HepG2 (cell line): ENCODE measurements around the gene TCEA3. TPM values are rescaled to one million over a fixed set of nuclear protein-coding genes. Genes with fewer than 3 reads are reported as not detected.
A peak's percentile ranks its signal among the peaks of the same experiment; 100 is the strongest.

Experiments used
- BATF2 ChIP-seq: sonication (generic); formaldehyde crosslinking; IDR thresholded peaks from 2 replicates; pipeline ENCODE4 v1.8.0; 2022; ENCODE audit warnings: mild to moderate bottlenecking, missing genetic modification reagents, moderate library complexity
- BCL6 ChIP-seq: IDR thresholded peaks from 2 replicates; pipeline ENCODE4 v1.6.1; 2016; ENCODE audit warnings: missing genetic modification reagents, missing compliant biosample characterization
- CCDC6 ChIP-seq: sonication (generic); formaldehyde crosslinking; IDR thresholded peaks from 2 replicates; pipeline ENCODE4 v1.8.1; 2022; ENCODE audit warnings: mild to moderate bottlenecking, missing genetic modification reagents, moderate library complexity
- ELF1 ChIP-seq: sonication (generic); formaldehyde crosslinking; IDR thresholded peaks from 2 replicates; pipeline ENCODE4 v1.4.0; 2020; ENCODE audit warnings: missing genetic modification reagents
- EP300 ChIP-seq, 3 experiments: sonication (generic) in 1 of 3; formaldehyde crosslinking in 1 of 3; IDR thresholded peaks; 2 replicates each; pipeline versions ENCODE4 v1.5.1 to v1.6.1; 2011 to 2020; ENCODE audit warnings: low read depth in 2 of 3, low read length in 2 of 3, borderline replicate concordance in 1 of 3, improper control_type of control experiment in 1 of 3, mild to moderate bottlenecking in 1 of 3, missing genetic modification reagents in 1 of 3, moderate library complexity in 1 of 3
- FOXO4 ChIP-seq: sonication (generic); formaldehyde crosslinking; conservative IDR thresholded peaks from 2 replicates; pipeline ENCODE4 v1.8.1; 2023; ENCODE audit warnings: missing genetic modification reagents
- GFI1 ChIP-seq: sonication (generic); formaldehyde crosslinking; IDR thresholded peaks from 2 replicates; pipeline ENCODE4 v1.5.0; 2020; ENCODE audit warnings: missing genetic modification reagents, mild to moderate bottlenecking, borderline replicate concordance
- GMEB1 ChIP-seq: sonication (generic); formaldehyde crosslinking; IDR thresholded peaks from 2 replicates; pipeline ENCODE4 v1.5.1; 2020; ENCODE audit warnings: missing genetic modification reagents, mild to moderate bottlenecking, borderline replicate concordance
- HNF4A ChIP-seq: sonication (generic); formaldehyde crosslinking; IDR thresholded peaks from 2 replicates; pipeline ENCODE4 v1.4.0; 2020; ENCODE audit warnings: missing genetic modification reagents
- IRX3 ChIP-seq: sonication (generic); formaldehyde crosslinking; IDR thresholded peaks from 2 replicates; pipeline ENCODE4 v1.8.1; 2023; ENCODE audit warnings: mild to moderate bottlenecking, low read depth, missing genetic modification reagents, borderline replicate concordance
- KDM3A ChIP-seq: IDR thresholded peaks from 2 replicates; pipeline ENCODE4 v1.6.1; 2018; ENCODE audit warnings: low read depth, missing compliant biosample characterization
- MTF2 ChIP-seq: sonication (generic); formaldehyde crosslinking; IDR thresholded peaks from 2 replicates; pipeline ENCODE4 v1.5.0; 2020; ENCODE audit warnings: missing genetic modification reagents, borderline replicate concordance
- RXRA ChIP-seq: sonication (generic); formaldehyde crosslinking; IDR thresholded peaks from 2 replicates; pipeline ENCODE4 v1.5.1; 2020; ENCODE audit warnings: missing genetic modification reagents
- TCF7L2 ChIP-seq: IDR thresholded peaks from 2 replicates; pipeline ENCODE4 v1.6.1; 2011; ENCODE audit warnings: mild to moderate bottlenecking, low read depth, low read length, moderate library complexity
- THAP11 ChIP-seq: IDR thresholded peaks from 2 replicates; pipeline ENCODE4 v1.6.1; 2016; ENCODE audit warnings: missing biosample characterization, missing genetic modification reagents
- ZBTB7B ChIP-seq: sonication (generic); formaldehyde crosslinking; IDR thresholded peaks from 2 replicates; pipeline ENCODE4 v1.4.0; 2020; ENCODE audit warnings: missing genetic modification reagents
- ZFP82 ChIP-seq: sonication (generic); formaldehyde crosslinking; IDR thresholded peaks from 2 replicates; pipeline ENCODE4 v1.5.1; 2020; ENCODE audit warnings: mild to moderate bottlenecking, missing genetic modification reagents, borderline replicate concordance
- ZMYM3 ChIP-seq: sonication (generic); formaldehyde crosslinking; IDR thresholded peaks from 2 replicates; pipeline ENCODE4 v1.5.1; 2020; ENCODE audit warnings: mild to moderate bottlenecking, missing genetic modification reagents
- ZNF276 ChIP-seq: sonication (generic); formaldehyde crosslinking; IDR thresholded peaks from 2 replicates; pipeline ENCODE4 v1.4.0; 2020; ENCODE audit warnings: mild to moderate bottlenecking, low read depth, missing genetic modification reagents
- ZNF3 ChIP-seq: IDR thresholded peaks from 2 replicates; pipeline ENCODE4 v1.7.0; 2017; ENCODE audit warnings: inconsistent platforms
- ZNF460 ChIP-seq: sonication (generic); formaldehyde crosslinking; IDR thresholded peaks from 2 replicates; pipeline ENCODE4 v1.5.1; 2020; ENCODE audit warnings: missing genetic modification reagents, mild to moderate bottlenecking, borderline replicate concordance
- ZNF556 ChIP-seq: sonication (generic); formaldehyde crosslinking; IDR thresholded peaks from 2 replicates; pipeline ENCODE4 v1.4.0; 2020; ENCODE audit warnings: mild to moderate bottlenecking, missing genetic modification reagents, borderline replicate concordance
- ZNF605 ChIP-seq: sonication (generic); formaldehyde crosslinking; IDR thresholded peaks from 2 replicates; pipeline ENCODE4 v1.8.0; 2022; ENCODE audit warnings: mild to moderate bottlenecking, missing genetic modification reagents
- ZNF839 ChIP-seq: sonication (generic); formaldehyde crosslinking; IDR thresholded peaks from 2 replicates; pipeline ENCODE4 v1.4.0; 2020; ENCODE audit warnings: missing genetic modification reagents, mild to moderate bottlenecking, borderline replicate concordance
- ZNF883 ChIP-seq: sonication (generic); formaldehyde crosslinking; IDR thresholded peaks from 2 replicates; pipeline ENCODE4 v1.5.1; 2020; ENCODE audit warnings: mild to moderate bottlenecking, missing genetic modification reagents; ENCODE audit errors: not compliant biosample characterization
- polyA plus RNA-seq, 8 experiments: library from polyadenylated mRNA; depleted of rRNA in 3 of 8; stranded (reverse) in 7 of 8; unstranded in 1 of 8; fragments of >200 nt; fragmentation: Illumina TruSeq in 4 of 8; extraction: Trizol in 4 of 8; gene quantifications; 2 replicates each; pipeline versions ENCODE4 v1.2.1 to v1.2.3, GENCODE V29; 2011 to 2016; ENCODE audit warnings: low read depth in 4 of 8, missing spikeins in 1 of 8, mixed read lengths in 1 of 8; ENCODE audit not compliant: insufficient read depth in 1 of 8
- total RNA-seq, 5 experiments: library from RNA; depleted of rRNA; stranded (reverse); fragments of >200 nt; fragmentation: Illumina TruSeq; extraction: Trizol; gene quantifications; 2 replicates each; pipeline ENCODE4 v1.2.3, GENCODE V29; 2016; ENCODE audit warnings: low read depth in 1 of 5

Gene TCEA3
- total and polyA plus RNA-seq, 2 of the 13 experiments (the other 11 are each of a cell fraction or from before 2014, with no cell fraction given): 55.5 to 84.6 TPM

- TF ChIP-seq THAP11 (CRISPR knock-in tag) (0 out of 2 replicates have a peak, but pooled peaks have one; percentile 13), FOXO4 (CRISPR knock-in tag) (no peak), ZNF556 (CRISPR knock-in tag) (no peak), GFI1 (CRISPR knock-in tag) (no peak), ZMYM3 (CRISPR knock-in tag) (peak; percentile 84), ELF1 (CRISPR knock-in tag) (no peak), HNF4A (CRISPR knock-in tag) (peak; percentile 69), BATF2 (CRISPR knock-in tag) (no peak), RXRA (no peak), ZNF839 (CRISPR knock-in tag) (no peak), ZNF276 (CRISPR knock-in tag) (no peak), ZNF3 (CRISPR knock-in tag) (no peak), TCF7L2 (no peak), ZNF460 (CRISPR knock-in tag) (peak; percentile 57; the same call in 1 of the 2 replicates), KDM3A (CRISPR knock-in tag) (no peak), MTF2 (CRISPR knock-in tag) (no peak), ZFP82 (CRISPR knock-in tag) (no peak), ZNF605 (CRISPR knock-in tag) (no peak), ZNF883 (CRISPR knock-in tag) (no peak), GMEB1 (CRISPR knock-in tag) (no peak), ZBTB7B (peak; percentile 90; the same call in 1 of the 2 replicates), EP300 (IDR thresholded peaks at IDR 0.05; ENCODE audit: low read depth in 2 of 2, low read length in 2 of 2) (peak in 1 of 2 experiments; percentile 8; a peak in 1 of 4 replicates), EP300 (CRISPR knock-in tag; IDR thresholded peaks at IDR 0.05; ENCODE audit: borderline replicate concordance) (no peak), BCL6 (CRISPR knock-in tag) (no peak), CCDC6 (CRISPR knock-in tag) (no peak), IRX3 (CRISPR knock-in tag) (no peak)
Observed at GRCh38 chr1:23472351-23473036, 47.9 kb upstream of the TCEA3 start (continued).
